Measurements from ENCODE around the gene GLYR1. TPM values are rescaled to one million over a fixed set of nuclear protein-coding genes. Genes with fewer than 3 reads are reported as not detected.
A peak's percentile ranks its signal among the peaks of the same experiment; 100 is the strongest.

The GLYR1 gene
- total RNA-seq, 4 donors from 2014 or later = 36.8 to 52.6 (median 51.3) TPM

DNA sequence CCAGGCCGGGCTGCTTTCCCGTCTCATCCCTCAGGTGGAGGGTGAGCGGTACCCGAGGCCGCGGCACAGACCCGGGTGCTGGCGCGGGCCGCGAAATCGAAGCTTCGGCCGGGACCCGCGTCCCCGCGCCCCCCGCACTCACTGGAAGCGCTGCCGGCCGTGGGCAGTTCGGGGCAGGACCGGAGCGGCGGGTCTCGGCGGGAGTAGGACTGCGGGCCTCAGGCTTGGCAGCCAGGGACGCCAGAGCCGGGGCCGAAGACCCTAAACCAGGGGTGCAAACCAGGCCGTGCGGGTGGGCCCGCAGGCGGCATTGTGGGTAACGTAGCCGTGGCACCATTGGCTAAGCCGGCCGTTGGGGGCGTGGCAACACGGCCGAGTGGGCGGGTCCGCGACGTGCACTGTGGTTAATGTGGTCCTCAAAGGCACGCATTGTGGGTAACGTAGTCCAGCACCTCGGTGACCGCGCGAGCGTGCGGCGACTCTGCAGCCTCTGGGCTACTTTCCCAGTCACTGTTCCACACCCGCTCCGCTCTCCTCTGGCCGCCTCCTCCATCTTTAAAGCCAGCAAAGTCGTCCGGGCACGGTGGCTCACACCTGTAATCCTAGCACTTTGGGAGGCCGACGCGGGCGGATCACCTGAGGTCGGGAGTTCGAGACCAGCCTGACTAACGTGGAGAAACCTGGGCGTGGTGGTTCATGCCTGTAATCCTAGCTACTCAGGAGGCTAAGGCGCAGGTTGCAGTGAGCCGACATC lies 80.0 kb downstream of the GLYR1 start, which contains the start of gene ZNF500:
Gene ZNF500 (minus strand): TSS at position 288 of the 754 bp plus-strand sequence. CDS start 1,184 bp downstream, outside the sequence.
- peak within 1 kb of the TSS; percentile 94 for H3K4me3 ChIP-seq (ENCODE audit: low read depth, poor library complexity, severe bottlenecking)
- intact Hi-C loops (cut with DNase I; ENCODE audit: low total_unique reads) = no loop called here
- TF ChIP-seq CTCF (IDR thresholded peaks at IDR 0.05) (no peak), POLR2A (IDR thresholded peaks at IDR 0.05) (no peak)
- DNase-seq (ENCODE audit: low spot score in 2 of 2) = peak; percentile 98 to 100
- 5 to 9% methylated on average over 24 to 43 of the region's 72 CpGs for WGBS, 2 donors

- H3K4me3 ChIP-seq (ENCODE audit: low read depth, poor library complexity, severe bottlenecking) = no peak overlapping the region
- TF ChIP-seq POLR2A (IDR thresholded peaks at IDR 0.05) = no peak
- no peak for TF ChIP-seq CTCF (IDR thresholded peaks at IDR 0.05)
- intact Hi-C loops (cut with DNase I; ENCODE audit: low total_unique reads) = no loop called here
- no peak for DNase-seq (ENCODE audit: low spot score in 2 of 2)
- WGBS, 2 donors = 74 to 76% methylated on average over 26 of the region's 26 CpGs
Observed at GRCh38 chr16:4765511-4766474, 81.3 kb downstream of the GLYR1 start.

GRCh38 chr16:4763791-4764190 lies 83.3 kb downstream of the GLYR1 start:
- 93 to 97% methylated on average over 6 to 7 of the region's 7 CpGs for WGBS, 2 donors

GRCh38 chr16:4762205-4762604 lies 84.9 kb downstream of the GLYR1 start:
- 84 to 93% methylated on average over 9 of the region's 9 CpGs for WGBS, 2 donors
- no peak for DNase-seq (ENCODE audit: low spot score in 2 of 2)

More at GRCh38 chr16:4763791-4764190, 83.3 kb downstream of the GLYR1 start:
- no peak overlapping the region for H3K4me3 ChIP-seq (ENCODE audit: low read depth, poor library complexity, severe bottlenecking)
- DNase-seq (ENCODE audit: low spot score in 2 of 2) = no peak
- TF ChIP-seq POLR2A (IDR thresholded peaks at IDR 0.05) = no peak
- TF ChIP-seq CTCF (IDR thresholded peaks at IDR 0.05) = no peak
- intact Hi-C loops (cut with DNase I; ENCODE audit: low total_unique reads) = no loop called here

More at GRCh38 chr16:4762205-4762604, 84.9 kb downstream of the GLYR1 start:
- H3K4me3 ChIP-seq (ENCODE audit: low read depth, poor library complexity, severe bottlenecking) = no peak overlapping the region
- no peak for TF ChIP-seq CTCF (IDR thresholded peaks at IDR 0.05)
- TF ChIP-seq POLR2A (IDR thresholded peaks at IDR 0.05) = no peak
- intact Hi-C loops (cut with DNase I; ENCODE audit: low total_unique reads) = no loop called here

All from lower leg skin (tissue), 4 donors.